GM10248 (cell line): Measurements from ENCODE around the gene CPN1.

Experiments used
- CTCF ChIA-PET: fragments of 300-600 bp; sonication (Branson Sonifier 250); formaldehyde crosslinking; extraction: SDS; loops from one replicate; lab custom pipeline; 2021; ENCODE audit warnings: antibody characterized with exemption; lab: Yijun Ruan, JAX
- POLR2A ChIA-PET: fragments of 350-650 bp; sonication (Branson Sonifier 250); formaldehyde crosslinking; extraction: SDS; loops from one replicate; lab custom pipeline; 2020; ENCODE audit warnings: antibody characterized with exemption; lab: Yijun Ruan, JAX
- DNase-seq: peaks from one replicate; pipeline ENCODE4 v3.0.0; 2012; ENCODE audit errors: extremely low spot score
- CTCF ChIP-seq: IDR thresholded peaks from 2 replicates; pipeline ENCODE4 v1.5.1; 2012; ENCODE audit warnings: mild to moderate bottlenecking, low read depth; ENCODE audit errors: extremely low read depth, missing control alignments, control extremely low read depth

CPN1 gene

GRCh38 chr10:99996671-99997648 lies 84.7 kb downstream of the CPN1 start:
- no peak for DNase-seq
- TF ChIP-seq CTCF = no peak
- CTCF ChIA-PET = interaction anchor here (0.8 to 12.9 kb wide), 4 partner anchors 11 to 49 kb away, joined by 4 to 146 read pairs (median 14); partner anchors contain the start of gene DNMBP
- POLR2A ChIA-PET = no interaction called here

GRCh38 chr10:99995713-99996112 lies 86.0 kb downstream of the CPN1 start:
- ChIA-PET POLR2A (no interaction called here), CTCF (interaction anchor here (1.3 to 12.9 kb wide), 7 partner anchors 10 to 150 kb away, joined by 3 to 146 read pairs (median 9); partner anchors contain the start of gene DNMBP)
- TF ChIP-seq CTCF = no peak
- DNase-seq = no peak

- DNase-seq = no peak
- TF ChIP-seq CTCF = no peak
- CTCF ChIA-PET = interaction anchor here (1.3 to 12.9 kb wide), 8 partner anchors 10 to 149 kb away, joined by 3 to 146 read pairs (median 7); partner anchors contain the start of gene DNMBP
- POLR2A ChIA-PET = no interaction called here
Measured at GRCh38 chr10:99995269-99995668, 86.4 kb downstream of the CPN1 start.

GRCh38 chr10:99994801-99995200 lies 86.9 kb downstream of the CPN1 start:
- ChIA-PET POLR2A (no interaction called here), CTCF (interaction anchor here (1.0 to 12.9 kb wide), 11 partner anchors 9 to 149 kb away, joined by 3 to 146 read pairs (median 4); partner anchors contain the start of gene DNMBP)
- no peak for DNase-seq
- no peak for TF ChIP-seq CTCF

DNA sequence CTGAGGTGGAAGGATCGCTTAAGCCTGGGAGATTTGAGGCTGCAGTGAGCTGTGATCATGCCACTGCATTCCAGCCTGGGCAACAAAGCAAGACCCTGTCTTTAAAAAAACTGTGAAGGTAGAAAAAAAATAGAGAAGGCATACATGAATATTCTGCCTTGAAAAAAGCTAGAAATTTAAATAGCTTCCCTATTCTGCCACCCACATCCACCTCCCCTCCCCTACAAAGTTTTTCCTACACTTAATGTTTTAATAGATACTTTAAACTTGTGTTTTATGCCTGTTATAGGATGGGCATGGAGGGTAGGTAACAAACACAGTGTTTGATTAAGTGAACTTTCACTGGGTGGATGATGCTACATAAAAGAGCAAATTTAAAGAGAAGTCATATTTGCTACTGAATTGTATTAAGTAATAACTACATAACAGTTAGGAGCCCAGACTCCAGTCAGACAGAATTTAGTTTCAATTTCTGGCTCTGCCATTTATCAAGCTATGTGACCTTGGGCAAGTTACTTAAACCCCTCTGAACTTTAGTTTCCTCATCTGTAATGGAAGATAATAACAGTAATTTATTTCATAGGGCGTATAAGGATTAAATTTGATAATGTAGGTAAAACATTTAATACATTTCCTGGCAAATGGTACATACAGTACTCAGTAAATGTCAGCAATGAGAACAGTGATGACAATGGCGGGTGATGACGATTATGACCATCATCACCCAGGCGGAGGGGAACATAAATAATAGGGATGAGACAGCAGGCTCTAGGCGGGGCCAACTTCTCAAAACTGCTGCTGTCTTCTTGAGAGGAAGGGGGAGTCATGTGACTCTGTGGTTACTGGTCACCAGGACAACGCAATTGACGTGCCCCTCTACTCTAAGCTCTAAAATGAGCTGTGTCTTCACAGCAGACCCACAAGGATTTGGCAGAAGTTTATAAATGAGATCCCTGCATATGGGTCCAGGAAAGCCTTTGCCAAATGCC lies 87.7 kb downstream of the CPN1 start:
- ChIA-PET POLR2A (no interaction called here), CTCF (interaction anchor here (0.9 to 12.9 kb wide), 13 partner anchors 9 to 148 kb away, joined by 3 to 146 read pairs (median 5); partner anchors contain the start of gene DNMBP)
- DNase-seq = peak; percentile 76
- no peak for TF ChIP-seq CTCF
